ENCODE results near the gene ESAM. TPM values are rescaled to one million over a fixed set of nuclear protein-coding genes. Genes with fewer than 3 reads are reported as not detected.

The ESAM gene
- total and polyA plus RNA-seq, 10 of the 15 experiments (the other 5 are each of a cell fraction or from before 2014, with no cell fraction given): 2.7 to 43.6 (median 19.5) TPM

DNA sequence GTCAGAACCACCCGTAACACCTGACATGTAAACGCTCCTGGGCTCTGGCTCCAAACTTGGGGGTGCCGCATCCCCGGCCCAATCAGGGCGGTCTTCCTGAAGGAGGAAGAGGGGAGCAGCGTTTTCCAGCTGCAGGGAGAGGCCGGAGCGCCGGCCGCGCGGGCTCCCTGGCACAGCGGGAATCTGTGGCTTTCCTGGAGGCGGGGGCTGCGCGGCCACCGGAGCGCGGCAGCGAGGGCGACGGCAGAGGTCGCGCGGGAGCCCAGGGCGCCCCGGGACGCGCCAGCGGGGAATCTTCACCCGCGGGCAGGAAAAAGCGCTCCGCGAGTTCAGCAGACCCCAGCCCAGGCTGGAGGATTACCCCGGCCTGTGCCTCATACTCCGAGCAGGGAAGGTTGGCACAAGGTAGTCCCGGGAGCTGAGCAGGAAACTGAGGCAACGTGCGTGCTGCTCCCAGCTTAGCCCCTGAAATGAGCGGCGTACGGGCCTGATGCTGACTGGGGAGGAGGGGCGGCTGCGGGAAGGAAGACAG lies 600 bp upstream of the ESAM start:
- Histone ChIP-seq H4K20me1 (ENCODE audit: control insufficient read depth, insufficient read depth) (no peaks in the 10 kb centered on the region), H3K9ac (ENCODE audit: control insufficient read depth, insufficient read depth, low read length) (peak overlapping the region; percentile 64), H2AFZ (ENCODE audit: control insufficient read depth, low read depth, low read length) (peak overlapping the region; percentile 70), H3K36me3 (ENCODE audit: control insufficient read depth in 2 of 2, insufficient read depth in 2 of 2, low read length in 1 of 2) (peaks cover 0 to 2% of the 10 kb centered on the region in 2 experiments; a peak in 1 of 4 replicates), H3K79me2 (ENCODE audit: control insufficient read depth, insufficient read depth, low read length) (peaks cover 43% of the 10 kb centered on the region), H3K4me1 (ENCODE audit: control insufficient read depth, insufficient read depth, low read length) (peaks cover 18% of the 10 kb centered on the region), H3K4me2 (ENCODE audit: control insufficient read depth, insufficient read depth) (peak overlapping the region; percentile 98), H3K27ac (ENCODE audit: control insufficient read depth, insufficient read depth) (peak overlapping the region; percentile 63), H3K27me3 (replicated peaks in 1 of 2; ENCODE audit: control insufficient read depth in 2 of 2, insufficient read depth in 2 of 2, low read length in 1 of 2) (no peaks in the 10 kb centered on the region), H3K9me3 (replicated peaks; ENCODE audit: control insufficient read depth, insufficient read depth, low read length) (no peaks in the 10 kb centered on the region), H3K4me3 (peak overlapping the region; percentile 83)
- ChIA-PET SMC1A (ENCODE audit: uncharacterized antibody, unreplicated experiment) (interaction anchor here (0.6 to 8.8 kb wide), 15 partner anchors 15 to 120 kb away, joined by 3 to 93 read pairs (median 4); partner anchors contain the start of genes SIAE and SPA17), POLR2A (interaction anchor here (0.9 to 2.3 kb wide), 5 partner anchors 16 to 92 kb away, joined by 3 to 12 read pairs (median 7); no protein-coding TSS in a partner anchor), RAD21 (ENCODE audit: unreplicated experiment) (interaction anchor here (0.7 to 5.8 kb wide), 10 partner anchors 9 to 118 kb away, joined by 3 to 67 read pairs (median 9); partner anchors contain the start of gene MSANTD2), CTCF (interaction anchor here (0.7 to 16.3 kb wide), 15 partner anchors 11 to 310 kb away, joined by 3 to 272 read pairs (median 8); partner anchors contain the start of genes MSANTD2, NRGN, SIAE and SPA17)
- intact Hi-C loops (cut with micrococcal nuclease; ENCODE audit: unreplicated experiment) (loop anchor here (1.0 to 2.0 kb wide), 4 partner anchors 36 to 118 kb away; no protein-coding TSS in a partner anchor), in situ Hi-C loops (cut with MboI) (loop anchor here (5.0 kb wide), 1 partner anchor 90 kb away; the partner anchor contains the start of genes SIAE and SPA17)
- no TSS peak for BruUV-seq (replicated peaks)
- no peak for DNase-seq (ENCODE audit: low read depth, low spot score)
- WGBS (ENCODE audit: insufficient coverage, insufficient replicate concordance, low lambda C conversion rate, missing lambda C conversion rate): 1% methylated on average over 36 of the region's 45 CpGs
- peak; percentile 7 for ATAC-seq
- FAIRE-seq: no peak
- TF ChIP-seq CHD1 (IDR thresholded peaks at IDR 0.05; ENCODE audit: low read depth, low read length): no peak
- peak; percentile 22 for TF ChIP-seq MXI1 (IDR thresholded peaks at IDR 0.05; ENCODE audit: low read depth, low read length)
- no peak for TF ChIP-seq ZNF384 (IDR thresholded peaks at IDR 0.05; ENCODE audit: borderline replicate concordance, low read depth, low read length)
- TF ChIP-seq NFIC (IDR thresholded peaks at IDR 0.05; ENCODE audit: low read depth, low read length): no peak
- peak; percentile 77 for TF ChIP-seq EED (IDR thresholded peaks at IDR 0.05; ENCODE audit: low read depth)
- peak; percentile 63 for TF ChIP-seq LARP7 (IDR thresholded peaks at IDR 0.05)
- TF ChIP-seq IKZF2 (IDR thresholded peaks at IDR 0.05): peak in 1 of 2 experiments; percentile 51; a peak in 1 of 4 replicates
- TF ChIP-seq MEF2A (IDR thresholded peaks at IDR 0.05; ENCODE audit: insufficient read depth, low read depth, low read length): no peak
- no peak for TF ChIP-seq E4F1 (IDR thresholded peaks at IDR 0.05; ENCODE audit: borderline replicate concordance, partially characterized antibody)
- TF ChIP-seq CTCF (IDR thresholded peaks at IDR 0.05 in 2 of 3, conservative IDR thresholded peaks at IDR 0.05 in 1 of 3; ENCODE audit: control insufficient read depth in 2 of 3, extremely low read depth in 1 of 3, insufficient read depth in 1 of 3, low read depth in 3 of 3, low read length in 3 of 3): peak in 1 of 3 experiments; percentile 14; a peak in 1 of 6 replicates
- no peak for TF ChIP-seq MEF2B (IDR thresholded peaks at IDR 0.05; ENCODE audit: partially characterized antibody, poor library complexity, severe bottlenecking)
- TF ChIP-seq YBX1 (IDR thresholded peaks at IDR 0.05): no peak
- TF ChIP-seq, protein P1, sequence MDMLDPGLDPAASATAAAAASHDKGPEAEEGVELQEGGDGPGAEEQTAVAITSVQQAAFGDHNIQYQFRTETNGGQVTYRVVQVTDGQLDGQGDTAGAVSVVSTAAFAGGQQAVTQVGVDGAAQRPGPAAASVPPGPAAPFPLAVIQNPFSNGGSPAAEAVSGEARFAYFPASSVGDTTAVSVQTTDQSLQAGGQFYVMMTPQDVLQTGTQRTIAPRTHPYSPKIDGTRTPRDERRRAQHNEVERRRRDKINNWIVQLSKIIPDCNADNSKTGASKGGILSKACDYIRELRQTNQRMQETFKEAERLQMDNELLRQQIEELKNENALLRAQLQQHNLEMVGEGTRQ (IDR thresholded peaks at IDR 0.05; ENCODE audit: borderline replicate concordance, low read depth, low read length): no peak
- TF ChIP-seq DPF2 (IDR thresholded peaks at IDR 0.05): 0 out of 2 replicates have a peak, but pooled peaks have one; percentile 17
- peak; percentile 87 for TF ChIP-seq IKZF1 (conservative IDR thresholded peaks at IDR 0.05)
- TF ChIP-seq USF1 (IDR thresholded peaks at IDR 0.05; ENCODE audit: borderline replicate concordance, extremely low read length, insufficient read depth, low read depth, low read length): no peak

All from GM12878 (cell line).